ENCODE data around the gene SPAG16.

The SPAG16 gene

DNA sequence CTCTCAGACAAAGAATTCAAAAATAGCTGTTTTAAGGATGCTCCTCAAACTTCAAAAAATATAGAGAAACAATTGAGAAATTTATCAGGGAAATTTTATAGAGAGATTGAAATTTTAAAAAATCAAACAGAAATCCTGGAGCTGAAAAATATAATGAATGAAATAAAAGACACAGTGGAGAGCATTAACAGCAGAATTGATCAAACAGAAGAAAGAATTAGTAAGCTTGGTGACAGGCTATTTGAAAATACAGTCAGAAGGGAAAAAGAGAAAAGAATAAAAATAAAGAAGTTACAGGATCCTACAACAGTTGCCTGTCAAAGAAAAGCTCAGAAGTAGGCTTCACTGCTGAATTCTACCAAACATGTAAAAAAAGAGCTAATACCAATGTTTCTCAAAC is 832.8 kb downstream of the SPAG16 start:
- H3K4me3 ChIP-seq (ENCODE audit: low read depth, low read length), result no peak overlapping the region
- DNase-seq (ENCODE audit: low read depth), result no peak
- TF ChIP-seq MYC (IDR thresholded peaks at IDR 0.05; ENCODE audit: low read depth, low read length) (no peak), POLR2A (IDR thresholded peaks at IDR 0.05; ENCODE audit: extremely low read depth, insufficient read length) (no peak)
- TF ChIP-seq, protein P1, sequence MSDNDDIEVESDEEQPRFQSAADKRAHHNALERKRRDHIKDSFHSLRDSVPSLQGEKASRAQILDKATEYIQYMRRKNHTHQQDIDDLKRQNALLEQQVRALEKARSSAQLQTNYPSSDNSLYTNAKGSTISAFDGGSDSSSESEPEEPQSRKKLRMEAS (IDR thresholded peaks at IDR 0.05; ENCODE audit: low read depth, low read length), result no peak
- TF ChIP-seq, protein P2, sequence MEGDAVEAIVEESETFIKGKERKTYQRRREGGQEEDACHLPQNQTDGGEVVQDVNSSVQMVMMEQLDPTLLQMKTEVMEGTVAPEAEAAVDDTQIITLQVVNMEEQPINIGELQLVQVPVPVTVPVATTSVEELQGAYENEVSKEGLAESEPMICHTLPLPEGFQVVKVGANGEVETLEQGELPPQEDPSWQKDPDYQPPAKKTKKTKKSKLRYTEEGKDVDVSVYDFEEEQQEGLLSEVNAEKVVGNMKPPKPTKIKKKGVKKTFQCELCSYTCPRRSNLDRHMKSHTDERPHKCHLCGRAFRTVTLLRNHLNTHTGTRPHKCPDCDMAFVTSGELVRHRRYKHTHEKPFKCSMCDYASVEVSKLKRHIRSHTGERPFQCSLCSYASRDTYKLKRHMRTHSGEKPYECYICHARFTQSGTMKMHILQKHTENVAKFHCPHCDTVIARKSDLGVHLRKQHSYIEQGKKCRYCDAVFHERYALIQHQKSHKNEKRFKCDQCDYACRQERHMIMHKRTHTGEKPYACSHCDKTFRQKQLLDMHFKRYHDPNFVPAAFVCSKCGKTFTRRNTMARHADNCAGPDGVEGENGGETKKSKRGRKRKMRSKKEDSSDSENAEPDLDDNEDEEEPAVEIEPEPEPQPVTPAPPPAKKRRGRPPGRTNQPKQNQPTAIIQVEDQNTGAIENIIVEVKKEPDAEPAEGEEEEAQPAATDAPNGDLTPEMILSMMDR (IDR thresholded peaks at IDR 0.05; ENCODE audit: low read depth, low read length), result no peak

DNA sequence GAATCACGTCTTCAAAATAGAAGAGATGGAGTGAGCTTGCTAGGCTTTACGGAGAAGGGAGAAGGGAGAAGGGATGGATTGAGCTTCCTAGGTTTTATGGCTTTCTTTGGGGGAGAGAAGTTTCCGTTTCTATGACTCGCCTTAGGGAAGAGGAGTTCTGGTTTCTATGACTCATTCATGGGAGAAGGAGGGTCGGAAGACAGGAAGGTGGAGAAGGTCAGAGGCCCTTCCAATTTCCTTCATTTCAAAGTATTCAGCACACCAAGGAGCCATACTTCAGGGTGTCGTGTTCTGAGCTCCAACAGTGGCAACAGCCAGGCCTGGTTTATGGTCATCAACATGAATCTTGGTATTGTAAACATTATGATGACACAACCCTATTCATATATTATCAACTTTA is 841.9 kb downstream of the SPAG16 start:
- H3K4me3 ChIP-seq (ENCODE audit: low read depth, low read length), result no peak overlapping the region
- no peak for DNase-seq (ENCODE audit: low read depth)
- TF ChIP-seq, protein P1 (IDR thresholded peaks at IDR 0.05; ENCODE audit: low read depth, low read length), result no peak
- no peak for TF ChIP-seq MYC (IDR thresholded peaks at IDR 0.05; ENCODE audit: low read depth, low read length)
- TF ChIP-seq POLR2A (IDR thresholded peaks at IDR 0.05; ENCODE audit: extremely low read depth, insufficient read length), result no peak
- TF ChIP-seq, protein P2 (IDR thresholded peaks at IDR 0.05; ENCODE audit: low read depth, low read length), result no peak

DNA sequence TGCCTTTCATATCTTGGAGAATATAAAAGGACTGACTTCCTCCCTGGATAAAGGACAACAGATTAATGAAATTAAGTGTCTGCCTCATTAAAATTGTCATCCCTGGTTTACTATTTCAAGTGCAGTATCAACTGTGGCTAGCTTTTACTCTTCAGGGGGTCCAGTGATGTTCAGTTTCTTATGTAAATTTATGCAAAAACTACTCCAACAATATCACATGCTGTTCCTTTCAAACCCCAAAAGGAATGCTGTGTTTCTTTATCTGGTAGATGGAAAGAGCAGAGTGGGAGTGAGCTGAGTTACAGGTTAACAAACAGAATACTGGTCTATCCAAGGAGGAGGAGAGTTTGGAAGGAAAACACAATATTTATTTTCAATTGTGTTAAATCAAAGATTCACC is 842.9 kb downstream of the SPAG16 start:
- no peak overlapping the region for H3K4me3 ChIP-seq (ENCODE audit: low read depth, low read length)
- no peak for TF ChIP-seq POLR2A (IDR thresholded peaks at IDR 0.05; ENCODE audit: extremely low read depth, insufficient read length)
- TF ChIP-seq, protein P2 (IDR thresholded peaks at IDR 0.05; ENCODE audit: low read depth, low read length), result no peak
- TF ChIP-seq, protein P1 (IDR thresholded peaks at IDR 0.05; ENCODE audit: low read depth, low read length), result no peak
- TF ChIP-seq MYC (IDR thresholded peaks at IDR 0.05; ENCODE audit: low read depth, low read length), result no peak
- DNase-seq (ENCODE audit: low read depth), result no peak

DNA sequence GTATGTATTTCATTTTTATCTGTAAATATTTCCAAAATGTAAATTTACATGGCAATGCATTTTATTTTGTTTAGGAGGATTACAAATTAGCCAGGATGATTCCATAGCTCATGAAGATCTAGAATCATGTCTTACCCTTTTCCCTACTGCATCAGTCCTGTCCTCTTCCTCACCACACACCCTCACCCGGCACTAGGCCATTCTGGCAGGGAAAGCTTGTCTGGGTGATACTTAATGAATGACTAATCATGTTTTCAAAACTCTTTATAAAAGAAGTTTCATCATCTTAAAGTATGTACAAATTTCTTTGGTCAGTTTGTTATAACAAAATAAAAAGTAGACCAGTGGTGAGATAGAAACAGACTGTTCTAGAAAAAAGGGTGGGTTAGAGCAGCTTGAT is 843.3 kb downstream of the SPAG16 start:
- DNase-seq (ENCODE audit: low read depth), result no peak
- no peak for TF ChIP-seq MYC (IDR thresholded peaks at IDR 0.05; ENCODE audit: low read depth, low read length)
- TF ChIP-seq, protein P1 (IDR thresholded peaks at IDR 0.05; ENCODE audit: low read depth, low read length), result no peak
- TF ChIP-seq, protein P2 (IDR thresholded peaks at IDR 0.05; ENCODE audit: low read depth, low read length), result no peak
- TF ChIP-seq POLR2A (IDR thresholded peaks at IDR 0.05; ENCODE audit: extremely low read depth, insufficient read length), result no peak
- no peak overlapping the region for H3K4me3 ChIP-seq (ENCODE audit: low read depth, low read length)

DNA sequence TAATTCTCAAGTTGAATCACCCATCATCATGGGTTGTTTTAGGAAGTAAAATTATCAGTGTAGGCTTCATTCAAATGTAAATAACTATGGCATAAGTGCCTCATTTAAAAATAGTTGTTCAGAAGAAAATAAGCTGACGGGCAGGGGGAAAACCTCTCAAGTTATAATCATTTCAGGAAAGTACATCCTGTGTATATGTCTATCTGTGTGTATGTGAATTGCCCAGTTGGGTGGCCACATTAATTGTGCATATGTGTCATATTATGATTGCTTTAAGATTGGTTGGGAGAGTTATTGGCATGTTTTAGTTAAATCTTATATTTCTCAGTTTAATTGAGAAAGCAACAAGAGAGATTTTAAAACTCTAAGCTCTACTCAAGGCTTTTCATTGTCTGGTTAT is 843.8 kb downstream of the SPAG16 start:
- H3K4me3 ChIP-seq (ENCODE audit: low read depth, low read length), result no peak overlapping the region
- no peak for DNase-seq (ENCODE audit: low read depth)
- TF ChIP-seq, protein P1 (IDR thresholded peaks at IDR 0.05; ENCODE audit: low read depth, low read length), result no peak
- TF ChIP-seq POLR2A (IDR thresholded peaks at IDR 0.05; ENCODE audit: extremely low read depth, insufficient read length), result no peak
- TF ChIP-seq, protein P2 (IDR thresholded peaks at IDR 0.05; ENCODE audit: low read depth, low read length), result no peak
- TF ChIP-seq MYC (IDR thresholded peaks at IDR 0.05; ENCODE audit: low read depth, low read length), result no peak

DNA sequence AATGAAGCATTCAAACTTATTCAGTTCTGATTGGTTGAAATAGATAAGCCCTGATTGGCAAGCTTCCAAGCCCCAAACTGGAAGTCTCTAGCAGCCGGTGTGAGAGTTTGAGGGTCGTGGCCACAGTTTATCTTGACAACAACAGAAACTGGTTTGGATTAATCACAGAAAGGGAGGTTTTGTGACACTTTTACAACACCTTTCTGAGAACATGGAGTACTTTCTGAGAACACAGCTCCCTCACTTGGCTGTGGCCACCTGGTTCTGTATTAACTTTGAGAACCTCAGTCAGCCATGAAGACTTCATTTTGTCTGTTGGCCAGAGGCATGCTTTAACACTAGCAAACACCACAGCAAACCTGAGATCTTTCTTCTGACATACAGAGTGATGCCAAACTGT is 845.9 kb downstream of the SPAG16 start:
- TF ChIP-seq MYC (IDR thresholded peaks at IDR 0.05; ENCODE audit: low read depth, low read length) (no peak), POLR2A (IDR thresholded peaks at IDR 0.05; ENCODE audit: extremely low read depth, insufficient read length) (no peak)
- TF ChIP-seq, protein P2 (IDR thresholded peaks at IDR 0.05; ENCODE audit: low read depth, low read length), result no peak
- TF ChIP-seq, protein P1 (IDR thresholded peaks at IDR 0.05; ENCODE audit: low read depth, low read length), result no peak
- no peak for DNase-seq (ENCODE audit: low read depth)
- H3K4me3 ChIP-seq (ENCODE audit: low read depth, low read length), result no peak overlapping the region

Data from NB4 (cell line).